ENCODE results near the gene CYP51A1.

DNA sequence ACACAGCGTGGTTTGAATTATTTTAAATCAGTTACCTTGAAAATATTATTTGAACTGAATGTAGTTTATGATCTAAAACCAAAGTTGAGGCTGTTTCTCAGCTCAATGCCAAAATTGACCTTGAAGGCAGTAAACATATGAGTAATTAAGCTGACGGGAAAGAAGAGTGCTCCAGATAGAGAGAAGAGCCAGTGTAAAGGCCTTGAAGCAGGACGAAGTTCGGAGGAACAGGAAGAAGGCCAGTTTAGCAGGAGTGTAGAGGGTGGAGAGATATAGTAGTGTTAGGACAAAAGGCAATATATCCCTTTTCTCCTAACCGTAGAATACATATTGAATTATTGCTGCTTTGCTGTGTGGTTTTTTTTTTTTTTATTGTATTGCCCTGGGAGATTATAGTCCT is 63.2 kb downstream of the CYP51A1 start:
- TF ChIP-seq, protein P1, sequence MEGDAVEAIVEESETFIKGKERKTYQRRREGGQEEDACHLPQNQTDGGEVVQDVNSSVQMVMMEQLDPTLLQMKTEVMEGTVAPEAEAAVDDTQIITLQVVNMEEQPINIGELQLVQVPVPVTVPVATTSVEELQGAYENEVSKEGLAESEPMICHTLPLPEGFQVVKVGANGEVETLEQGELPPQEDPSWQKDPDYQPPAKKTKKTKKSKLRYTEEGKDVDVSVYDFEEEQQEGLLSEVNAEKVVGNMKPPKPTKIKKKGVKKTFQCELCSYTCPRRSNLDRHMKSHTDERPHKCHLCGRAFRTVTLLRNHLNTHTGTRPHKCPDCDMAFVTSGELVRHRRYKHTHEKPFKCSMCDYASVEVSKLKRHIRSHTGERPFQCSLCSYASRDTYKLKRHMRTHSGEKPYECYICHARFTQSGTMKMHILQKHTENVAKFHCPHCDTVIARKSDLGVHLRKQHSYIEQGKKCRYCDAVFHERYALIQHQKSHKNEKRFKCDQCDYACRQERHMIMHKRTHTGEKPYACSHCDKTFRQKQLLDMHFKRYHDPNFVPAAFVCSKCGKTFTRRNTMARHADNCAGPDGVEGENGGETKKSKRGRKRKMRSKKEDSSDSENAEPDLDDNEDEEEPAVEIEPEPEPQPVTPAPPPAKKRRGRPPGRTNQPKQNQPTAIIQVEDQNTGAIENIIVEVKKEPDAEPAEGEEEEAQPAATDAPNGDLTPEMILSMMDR (IDR thresholded peaks at IDR 0.05): no peak
- TF ChIP-seq ZFX (IDR thresholded peaks at IDR 0.05; ENCODE audit: borderline replicate concordance): no peak
